ENCODE results near the gene MIER2.
A peak's percentile ranks its signal among the peaks of the same experiment; 100 is the strongest.

The MIER2 gene

GRCh38 chr19:374183-374885 lies 29.7 kb upstream of the MIER2 start:
- Mint-ChIP-seq H3K4me1 (peaks cover 42% of the 10 kb centered on the region), H3K4me3 (no peak overlapping the region), H3K36me3 (ENCODE audit: low read depth) (no peaks in the 10 kb centered on the region), H3K27ac (no peak overlapping the region), H3K27me3 (ENCODE audit: low read depth, poor library complexity) (peaks cover 31% of the 10 kb centered on the region), H3K9me3 (peaks cover 13% of the 10 kb centered on the region)
- DNase-seq: no peak
- no peak for TF ChIP-seq CTCF (IDR thresholded peaks at IDR 0.05)

GRCh38 chr19:373391-374182 lies 29.0 kb upstream of the MIER2 start:
- Mint-ChIP-seq H3K36me3 (ENCODE audit: low read depth) (peaks cover 5% of the 10 kb centered on the region), H3K9me3 (peaks cover 15% of the 10 kb centered on the region), H3K27me3 (ENCODE audit: low read depth, poor library complexity) (peaks cover 24% of the 10 kb centered on the region), H3K27ac (no peak overlapping the region), H3K4me1 (peaks cover 50% of the 10 kb centered on the region), H3K4me3 (no peak overlapping the region)
- TF ChIP-seq CTCF (IDR thresholded peaks at IDR 0.05): no peak
- no peak for DNase-seq

DNA sequence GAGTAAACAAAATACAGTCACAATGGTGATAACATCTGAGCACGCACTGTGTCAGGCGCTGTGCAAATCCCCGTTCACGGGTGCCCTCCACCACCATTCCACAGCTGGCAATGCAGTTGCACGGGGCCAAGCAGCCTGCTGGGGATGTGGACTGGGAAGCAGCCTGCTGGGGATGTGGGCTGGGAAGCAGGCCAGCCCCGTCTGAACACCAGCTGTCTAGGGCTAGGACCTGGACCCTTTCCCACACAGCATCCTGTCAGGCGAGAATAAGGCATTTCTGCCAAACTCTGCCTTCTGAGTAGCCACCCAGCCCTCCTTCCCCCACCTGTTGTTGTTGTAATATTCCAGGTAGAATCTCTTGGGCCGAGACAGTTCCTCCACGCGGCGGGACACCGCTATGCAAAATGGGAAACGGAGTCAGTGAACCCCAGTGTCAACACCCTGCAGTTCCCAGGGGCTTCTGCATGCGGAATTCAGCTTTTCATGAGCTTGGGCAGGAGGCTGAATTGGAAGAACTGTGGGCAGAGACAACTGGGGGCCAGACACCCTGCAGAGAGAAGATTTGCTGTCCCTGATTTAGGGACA lies 27.8 kb upstream of the MIER2 start:
- H3K27me3 Mint-ChIP-seq (ENCODE audit: low read depth, poor library complexity): peaks cover 22% of the 10 kb centered on the region
- H3K36me3 Mint-ChIP-seq (ENCODE audit: low read depth): peaks cover 7% of the 10 kb centered on the region
- no peak for TF ChIP-seq CTCF (IDR thresholded peaks at IDR 0.05)
- H3K27ac Mint-ChIP-seq: no peak overlapping the region
- H3K4me1 Mint-ChIP-seq: peaks cover 53% of the 10 kb centered on the region
- H3K4me3 Mint-ChIP-seq: no peak overlapping the region
- no peak for DNase-seq
- peaks cover 11% of the 10 kb centered on the region for H3K9me3 Mint-ChIP-seq

GRCh38 chr19:371501-372168 lies 27.0 kb upstream of the MIER2 start:
- Mint-ChIP-seq H3K27me3 (ENCODE audit: low read depth, poor library complexity) (peaks cover 27% of the 10 kb centered on the region), H3K9me3 (peaks cover 17% of the 10 kb centered on the region), H3K36me3 (ENCODE audit: low read depth) (peaks cover 12% of the 10 kb centered on the region), H3K4me3 (no peak overlapping the region), H3K4me1 (peaks cover 60% of the 10 kb centered on the region), H3K27ac (peak overlapping the region; percentile 11)
- DNase-seq: no peak
- no peak for TF ChIP-seq CTCF (IDR thresholded peaks at IDR 0.05)

GRCh38 chr19:370641-371330 lies 26.2 kb upstream of the MIER2 start:
- no peak for TF ChIP-seq CTCF (IDR thresholded peaks at IDR 0.05)
- Mint-ChIP-seq H3K27ac (peak overlapping the region; percentile 11), H3K9me3 (peaks cover 17% of the 10 kb centered on the region), H3K4me1 (peaks cover 57% of the 10 kb centered on the region), H3K36me3 (ENCODE audit: low read depth) (peaks cover 12% of the 10 kb centered on the region), H3K27me3 (ENCODE audit: low read depth, poor library complexity) (peaks cover 27% of the 10 kb centered on the region), H3K4me3 (no peak overlapping the region)
- DNase-seq: no peak

Measured in nephron progenitor cell (in vitro differentiated cells).